Activated CD8-positive, alpha-beta memory T cell treated with anti-CD3 and anti-CD28 coated beads, Interleukin-2, amount 50 U/mL, for 4 hours (primary cell): ENCODE measurements around the gene ELAVL1.
"Not testable (repeated sequence)": the region's sequence is repeated elsewhere in the genome, so short reads cannot be mapped to it uniquely, and the experiment has no call there.

Experiments used
- DNase-seq: peaks from one replicate; pipeline ENCODE4 v3.0.0-alpha.2; 2020

Gene ELAVL1

DNA sequence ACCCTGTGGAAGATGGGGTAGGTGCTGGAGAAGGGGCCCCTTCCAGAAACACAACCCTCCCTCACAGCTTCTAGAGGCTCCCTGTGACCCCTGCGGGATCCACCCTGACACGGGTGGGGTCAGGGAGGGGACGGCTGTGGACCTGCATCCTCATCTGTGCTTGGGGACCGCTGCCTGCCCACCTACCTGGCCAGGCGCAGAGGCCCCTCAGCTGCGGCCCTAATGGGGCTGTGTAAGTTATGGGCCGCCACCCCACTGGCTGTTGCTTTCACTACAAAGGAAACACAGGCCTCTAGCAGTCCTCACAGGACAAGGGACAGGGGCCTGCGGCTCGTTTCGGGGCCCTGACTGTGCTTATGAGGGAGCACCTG, 72.5 kb downstream of the ELAVL1 start:
- no peak for DNase-seq

DNA sequence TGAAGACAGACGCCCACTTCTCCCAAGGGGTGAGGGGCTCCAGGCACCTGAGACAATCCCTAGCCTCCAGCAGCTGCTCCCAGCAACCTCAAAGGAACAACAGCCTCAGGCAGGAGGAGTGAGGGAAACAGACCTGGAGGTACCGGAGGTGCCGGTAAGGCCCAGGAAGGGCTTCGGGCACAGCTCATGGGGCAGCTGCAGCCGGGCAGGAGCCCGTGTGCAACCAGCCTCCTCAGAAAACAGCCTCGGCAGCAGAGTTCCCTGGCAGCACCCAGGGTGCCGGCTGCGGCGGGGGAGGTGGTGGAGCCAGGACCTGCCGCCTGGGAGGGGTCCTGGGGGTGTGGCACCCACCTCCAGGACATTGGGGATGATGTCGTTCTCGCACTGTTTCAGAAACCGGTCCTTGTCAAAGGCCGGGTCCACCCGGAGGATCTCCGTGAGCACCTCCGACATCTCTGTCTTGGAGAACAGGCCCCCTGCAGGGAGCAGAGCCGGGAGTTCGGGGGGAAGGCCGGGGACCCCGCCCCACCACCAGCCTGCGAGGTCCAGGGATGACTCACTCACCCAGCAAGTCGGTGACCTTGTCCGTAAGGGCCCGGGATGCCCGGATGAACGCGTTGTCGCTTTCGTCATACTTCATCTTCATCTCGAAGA, 73.0 kb downstream of the ELAVL1 start:
- DNase-seq: no peak

DNA sequence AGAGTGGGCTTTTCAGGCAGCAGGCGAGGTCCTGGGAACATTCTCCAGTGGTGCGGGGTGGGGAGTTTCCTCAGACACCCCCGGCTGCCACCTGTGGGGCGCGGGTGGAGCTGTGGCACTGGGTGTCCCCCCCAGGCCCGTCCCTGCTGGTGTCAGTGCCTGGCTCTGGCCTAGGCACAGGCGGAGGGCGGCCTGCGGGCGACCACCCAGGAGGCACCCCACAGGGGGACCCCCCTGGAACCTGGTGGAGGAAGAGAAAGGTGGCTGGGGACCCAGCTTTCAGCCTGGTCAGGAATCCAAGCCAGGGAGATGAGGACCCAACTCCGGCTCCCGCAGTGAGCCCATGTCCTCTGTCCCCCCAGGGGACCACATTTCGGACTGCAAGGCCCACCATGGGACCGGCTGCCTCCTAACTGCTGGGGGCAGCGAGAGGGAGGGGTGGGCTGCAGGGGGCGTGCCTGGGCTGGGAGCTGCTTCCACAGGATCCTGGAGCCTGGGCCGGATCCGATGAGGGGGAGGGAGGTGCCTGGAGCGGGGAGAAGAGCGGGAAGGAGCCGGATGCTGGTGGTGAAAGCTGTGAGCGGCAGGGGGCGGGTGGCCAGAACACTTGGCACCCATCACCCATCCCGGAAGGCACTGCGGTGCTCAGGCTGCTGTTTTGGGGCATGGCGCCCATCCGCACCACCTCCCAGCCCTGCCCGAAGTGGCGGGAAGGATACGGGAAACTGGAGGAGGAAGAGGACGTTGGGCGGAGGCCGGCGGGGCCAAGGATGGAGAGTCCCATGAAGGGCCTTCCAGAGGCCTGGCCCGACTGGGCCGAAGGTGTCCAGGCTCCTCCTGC, 74.0 kb downstream of the ELAVL1 start:
- DNase-seq: no peak

DNA sequence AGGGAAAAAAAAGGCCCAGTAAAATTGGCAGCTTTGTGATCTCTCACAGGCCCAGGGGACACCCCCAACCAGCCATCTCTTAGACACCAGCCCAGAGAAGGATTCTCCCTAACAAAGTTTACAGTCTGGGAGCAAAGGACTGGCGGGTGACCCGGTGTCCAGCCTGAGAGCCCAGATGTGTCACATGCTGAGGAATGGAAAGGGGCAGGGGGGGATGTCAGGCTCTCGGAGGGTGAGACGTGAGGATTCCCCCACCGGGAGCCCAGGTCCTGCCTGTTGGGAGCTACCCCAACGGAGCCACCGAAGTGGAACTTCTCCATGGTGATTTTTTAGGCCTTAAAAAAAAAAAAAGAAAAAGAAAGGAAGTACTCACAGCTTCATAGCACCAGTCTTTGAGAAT, 74.7 kb downstream of the ELAVL1 start:
- no peak for DNase-seq

DNA sequence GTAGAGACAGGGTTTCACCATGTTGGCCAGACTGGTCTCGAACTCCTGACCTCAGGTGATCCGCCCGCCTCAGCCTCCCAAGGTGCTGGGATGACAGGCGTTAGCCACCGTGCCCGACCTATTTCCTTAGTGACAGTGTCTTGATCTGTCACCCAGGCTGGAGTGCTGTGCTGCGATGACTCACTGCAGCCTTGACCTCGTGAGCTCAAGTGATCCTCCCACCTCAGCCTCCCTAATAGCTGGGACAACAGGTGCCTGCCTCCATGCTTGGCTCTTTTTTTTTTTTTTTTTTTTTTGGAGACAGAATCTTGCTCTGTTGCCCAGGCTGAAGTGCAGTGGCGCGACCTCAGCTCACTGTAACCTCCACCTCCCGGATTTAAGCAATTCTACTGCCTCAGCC, 75.4 kb downstream of the ELAVL1 start:
- DNase-seq: not testable (repeated sequence)

DNA sequence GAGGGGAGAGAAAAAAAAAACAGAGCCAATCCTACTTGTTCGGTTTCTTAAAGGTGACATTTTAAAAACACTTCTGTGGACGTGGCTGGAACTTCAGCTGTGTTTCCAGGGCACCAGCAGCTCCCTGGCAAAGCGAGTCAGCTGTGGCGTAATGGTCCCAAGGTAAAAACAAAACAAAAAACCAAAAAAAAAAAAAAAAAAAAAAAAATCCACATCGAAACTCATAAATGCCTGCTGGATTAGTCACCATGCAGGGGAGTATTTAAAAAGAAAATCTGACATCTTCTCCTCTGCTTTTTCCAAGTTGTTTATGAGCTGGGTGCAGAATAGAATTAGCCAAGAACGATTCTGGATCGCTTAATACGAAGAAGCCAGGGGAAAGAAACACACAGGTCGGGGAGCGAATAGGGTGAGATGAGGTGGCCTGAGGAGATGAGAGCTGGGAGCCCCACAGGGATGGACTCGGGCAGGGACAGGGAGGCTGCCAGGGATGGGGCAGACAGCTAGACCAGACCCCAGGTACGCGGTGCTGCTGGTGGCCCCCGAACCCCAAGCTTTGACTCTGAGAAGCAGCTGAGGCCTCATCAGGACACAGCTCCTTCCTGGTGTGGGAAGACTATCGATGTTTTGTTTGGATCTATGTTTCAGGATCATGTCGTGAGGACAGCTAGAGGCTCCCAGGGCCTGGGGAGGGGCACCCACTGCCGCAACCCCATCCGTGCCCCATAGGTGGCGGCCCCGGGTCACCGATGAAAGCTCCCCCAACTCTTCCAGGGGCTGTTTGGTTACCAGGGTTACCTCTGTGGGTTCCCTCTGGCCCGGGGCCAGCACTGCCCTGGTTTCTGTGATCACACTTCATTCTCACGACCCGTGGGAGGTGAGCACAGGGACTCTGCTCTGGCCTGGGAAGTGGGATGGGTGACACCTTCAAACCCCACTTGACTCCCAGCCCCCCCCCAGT, 76.4 kb downstream of the ELAVL1 start:
- peak; percentile 66 for DNase-seq

DNA sequence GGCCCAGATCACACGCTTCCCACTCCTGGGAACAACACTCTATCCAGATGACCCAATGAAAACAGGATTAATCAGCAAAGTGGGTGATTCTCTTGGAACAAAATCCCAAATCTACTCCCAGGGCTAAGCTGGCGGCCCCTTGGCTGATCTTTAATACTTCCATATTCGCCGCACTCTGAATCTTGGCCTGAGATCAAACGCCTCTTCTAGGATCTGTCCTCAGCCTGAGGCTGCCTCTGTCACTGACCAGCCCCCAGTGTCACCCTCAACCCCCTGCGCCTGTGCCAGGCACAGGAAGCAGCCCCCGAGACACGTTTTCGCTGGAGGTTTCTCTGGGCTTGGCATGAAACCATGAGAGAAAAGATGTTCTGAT, 77.1 kb downstream of the ELAVL1 start:
- no peak for DNase-seq

DNA sequence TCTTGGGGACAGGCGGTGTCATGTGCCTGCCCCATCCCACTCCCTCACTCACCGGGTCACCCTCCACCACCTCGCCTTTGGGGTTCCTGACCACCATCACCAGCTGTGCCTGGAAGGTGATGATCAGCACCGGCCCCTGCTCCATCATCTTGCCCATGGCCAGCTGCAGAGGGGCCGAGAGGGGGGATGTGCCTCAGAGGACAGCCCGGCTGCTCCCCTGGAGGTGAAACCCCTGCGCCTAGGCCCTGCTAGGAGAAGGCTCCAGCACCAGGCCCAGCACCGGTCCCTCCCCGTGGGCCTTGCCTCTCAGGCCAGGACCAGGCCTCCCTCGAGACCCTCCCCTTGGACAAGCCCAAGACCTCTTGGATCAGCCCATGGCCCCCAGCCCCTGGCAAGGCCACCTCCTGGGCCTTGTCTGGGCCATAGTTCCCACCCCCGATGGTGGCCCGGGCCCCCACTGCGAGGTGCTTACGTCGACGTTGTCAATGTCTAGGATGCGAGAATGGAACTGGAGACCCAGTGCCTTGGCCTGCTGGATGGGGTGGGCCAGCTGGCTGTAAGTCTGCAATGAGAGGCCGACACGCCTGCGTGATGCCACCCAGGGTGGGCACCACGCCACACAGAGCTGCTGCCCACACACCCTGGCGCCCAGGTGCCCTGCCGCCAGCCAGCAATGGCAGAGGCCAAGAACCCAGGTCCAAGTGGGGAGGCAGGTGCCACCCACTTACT, 77.7 kb downstream of the ELAVL1 start:
- DNase-seq: no peak

DNA sequence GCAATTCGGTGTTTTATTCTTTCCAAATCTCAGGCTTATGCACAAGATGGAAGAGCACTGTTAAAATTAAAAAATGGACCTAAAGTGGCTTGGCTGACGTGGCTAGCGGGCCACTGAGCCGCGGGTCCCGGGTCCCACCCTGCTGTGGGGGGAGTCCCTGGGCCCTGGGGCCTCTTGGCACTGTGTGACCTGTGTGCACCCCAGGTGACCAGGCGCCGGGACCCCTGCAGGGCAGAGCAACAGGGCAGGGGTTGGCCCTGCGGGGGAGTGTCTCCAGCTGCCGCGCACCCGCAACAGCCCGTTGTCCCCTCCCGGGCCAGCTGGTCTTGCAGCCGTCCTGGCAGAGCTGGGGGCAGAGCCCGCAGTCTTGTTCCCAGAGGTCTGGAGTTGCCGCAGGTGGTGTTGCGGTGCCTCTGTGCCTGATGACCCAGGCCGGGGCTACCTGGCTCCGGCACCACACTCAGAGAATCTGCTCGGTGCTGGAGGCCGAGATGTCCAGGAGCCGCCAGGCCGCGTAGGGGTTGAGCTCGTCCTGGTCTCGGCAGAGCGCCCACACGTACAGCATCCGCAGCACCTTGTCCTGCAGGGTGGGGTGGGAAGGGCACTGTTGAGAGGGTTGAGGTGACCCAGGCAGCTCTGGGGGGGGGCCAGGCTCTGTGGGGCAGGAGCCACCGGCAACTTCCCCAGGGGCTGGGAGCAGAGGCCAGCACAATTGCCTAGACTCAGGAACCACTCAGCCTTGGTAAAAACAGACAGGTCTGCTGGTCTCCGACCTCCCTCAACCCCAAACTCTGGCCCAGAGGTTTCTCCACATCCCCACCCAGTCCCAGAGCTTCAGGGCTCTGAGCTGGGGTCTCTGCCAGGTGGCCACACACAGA, 78.5 kb downstream of the ELAVL1 start:
- no peak for DNase-seq

DNA sequence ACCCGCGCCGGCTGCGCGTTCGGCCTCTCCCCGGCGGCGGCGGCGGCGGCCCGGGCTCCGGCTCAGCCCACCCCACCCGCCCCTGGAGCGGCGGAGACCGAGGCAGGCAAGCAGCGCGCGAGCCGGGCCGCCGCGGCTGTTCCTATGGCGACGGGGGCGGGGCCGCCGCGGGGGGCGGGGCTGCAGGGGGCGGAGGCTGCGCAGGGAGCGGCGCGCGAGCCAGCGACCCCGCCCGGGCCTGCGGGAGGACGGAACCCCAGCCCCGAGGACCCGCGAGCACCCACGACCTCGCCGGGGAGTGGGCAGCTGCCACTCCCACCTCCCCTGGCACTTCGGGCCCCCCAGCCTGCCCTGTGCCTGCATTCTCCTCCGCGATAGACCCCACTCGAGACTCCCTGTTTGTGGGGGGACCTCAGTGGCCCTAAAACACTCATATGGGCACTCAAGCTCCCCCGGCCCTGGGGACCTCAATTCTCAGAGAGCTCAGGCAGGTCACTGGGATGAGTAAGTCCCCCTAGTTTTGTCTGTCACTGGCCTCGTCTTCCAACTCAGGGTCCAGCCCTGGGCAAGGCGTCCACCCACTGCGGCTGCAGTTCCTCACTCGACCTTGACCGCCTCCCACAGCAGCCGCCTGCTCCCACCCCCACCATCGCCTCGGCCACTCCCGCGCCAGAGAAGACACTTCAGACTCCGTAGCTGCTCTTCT, 79.3 kb downstream of the ELAVL1 start, which contains the start of gene CTXN1:
CTXN1 (minus strand) TSS at position 115 of the 706 bp plus-strand sequence. CDS start 597 bp downstream, outside the sequence.
- peak; percentile 81 for DNase-seq

DNA sequence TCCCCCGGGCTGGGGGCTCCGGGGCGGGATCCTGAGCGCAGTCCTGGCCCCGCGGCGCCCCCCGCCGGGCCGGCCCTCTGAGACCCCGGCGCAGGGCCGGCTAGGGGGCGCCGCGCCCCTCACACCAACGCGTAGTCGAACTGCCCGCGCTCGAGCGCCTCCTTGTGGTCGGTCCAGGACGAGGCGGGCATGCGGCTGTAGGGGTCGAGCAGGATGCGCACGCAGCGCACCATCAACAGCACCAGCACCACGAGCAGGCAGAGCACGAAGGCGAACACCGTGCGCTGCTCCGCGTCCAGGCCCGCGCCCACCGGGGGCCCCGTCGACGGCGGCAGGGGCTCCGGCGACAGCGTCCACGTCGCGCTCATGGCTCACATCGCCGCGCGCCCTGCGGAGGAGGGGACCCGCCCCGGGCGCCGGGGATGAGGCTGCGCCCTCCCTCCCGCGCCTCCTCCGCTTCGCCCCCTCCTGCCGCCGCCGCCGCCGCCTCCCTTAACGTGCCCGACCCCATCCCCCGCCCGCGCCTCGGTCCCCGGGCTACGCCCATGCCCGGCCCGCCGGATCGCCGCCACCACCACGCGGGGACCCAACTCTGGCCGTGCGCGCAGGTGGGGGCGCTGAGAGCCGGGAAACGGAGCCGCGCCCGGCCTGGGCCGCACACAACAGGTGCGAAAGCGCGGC, 80.1 kb downstream of the ELAVL1 start:
- DNase-seq: peak; percentile 79

DNA sequence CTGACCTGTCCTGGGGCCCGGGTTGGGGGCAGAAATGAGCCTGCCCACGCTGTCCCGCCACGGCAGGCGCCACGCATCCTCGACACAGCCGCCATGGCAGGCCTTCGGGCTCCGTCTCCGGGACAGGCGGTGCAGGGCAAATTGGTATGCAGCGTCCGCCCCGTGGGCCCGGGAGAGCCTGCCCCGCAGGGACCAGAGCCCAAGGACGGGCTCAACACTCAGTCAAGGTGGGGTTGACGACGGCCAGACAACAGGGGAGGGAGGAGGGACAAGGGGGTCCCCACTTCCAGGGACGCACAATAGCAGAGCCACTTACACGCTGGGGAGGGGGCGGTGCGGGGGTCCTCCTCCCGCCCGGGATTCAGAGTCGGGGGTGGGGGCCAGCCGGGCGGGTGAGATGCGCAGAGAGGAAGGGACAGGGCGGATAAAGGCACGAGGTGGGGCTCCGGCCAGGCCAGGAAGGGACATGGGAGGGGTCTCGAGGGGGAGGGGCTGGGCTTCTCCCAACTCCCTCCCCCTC, 80.7 kb downstream of the ELAVL1 start:
- DNase-seq: no peak

DNA sequence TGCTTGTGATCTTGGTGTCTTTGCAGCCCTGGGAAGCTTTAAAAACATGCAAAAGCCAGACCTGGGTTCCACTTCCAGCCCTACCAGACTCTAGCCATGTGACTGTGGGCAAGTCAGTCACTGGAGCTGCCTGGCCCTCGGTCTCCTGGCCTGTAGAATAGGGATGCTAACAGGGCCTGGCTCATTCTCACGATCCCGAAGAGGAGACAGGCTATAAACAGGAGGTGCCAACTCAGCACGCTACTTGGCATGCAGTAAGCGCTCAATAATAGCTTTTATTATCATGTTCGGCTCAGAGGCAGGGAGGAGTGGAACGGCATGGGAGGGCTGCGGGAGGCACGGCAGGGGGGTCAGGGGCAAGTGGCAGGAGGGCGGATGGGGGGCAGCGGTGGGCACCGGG, 81.2 kb downstream of the ELAVL1 start:
- no peak for DNase-seq

DNA sequence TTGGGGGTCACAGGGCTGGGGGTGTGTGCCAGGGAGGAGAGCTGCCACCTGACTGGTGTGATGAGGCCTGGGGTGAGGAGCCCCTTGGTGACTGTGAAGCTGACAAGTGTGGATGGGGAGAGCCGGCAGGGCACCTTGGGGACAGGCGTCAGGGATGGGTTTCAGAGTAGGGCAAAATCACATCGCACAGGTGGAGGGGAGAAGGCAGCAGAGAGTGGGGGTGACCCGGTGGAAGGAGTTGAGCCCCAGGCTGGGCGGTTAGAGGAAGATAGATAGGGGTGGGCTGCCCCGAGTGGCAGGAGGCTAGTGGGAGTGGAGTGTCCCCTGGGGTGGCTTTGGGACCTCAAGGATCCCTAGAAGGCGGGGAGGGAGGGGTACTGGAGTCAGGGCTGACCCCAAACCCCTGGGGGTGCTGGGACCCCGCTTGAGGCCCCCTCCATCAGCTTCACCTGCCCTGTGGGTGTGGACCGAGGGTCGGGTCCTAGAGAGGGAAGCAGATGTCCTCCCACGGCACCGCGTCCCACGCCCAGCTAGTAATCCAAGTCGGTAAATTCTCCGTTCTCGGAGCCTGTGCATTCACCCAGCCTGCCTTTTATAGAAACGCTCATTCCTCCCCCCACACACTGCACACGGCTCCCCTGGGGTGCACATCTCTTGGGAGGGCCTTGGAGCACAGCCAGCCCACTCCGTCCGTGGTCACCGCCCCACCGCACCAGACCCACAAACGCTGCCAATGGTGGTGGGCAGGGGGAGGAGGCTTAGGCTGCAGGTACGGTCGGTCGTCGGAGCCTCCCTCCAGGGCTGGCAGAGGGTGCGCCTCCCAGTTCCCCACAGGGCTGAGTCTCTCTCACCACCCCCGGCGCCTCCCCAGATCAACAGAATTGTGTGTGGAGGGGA, 81.9 kb downstream of the ELAVL1 start:
- no peak for DNase-seq

DNA sequence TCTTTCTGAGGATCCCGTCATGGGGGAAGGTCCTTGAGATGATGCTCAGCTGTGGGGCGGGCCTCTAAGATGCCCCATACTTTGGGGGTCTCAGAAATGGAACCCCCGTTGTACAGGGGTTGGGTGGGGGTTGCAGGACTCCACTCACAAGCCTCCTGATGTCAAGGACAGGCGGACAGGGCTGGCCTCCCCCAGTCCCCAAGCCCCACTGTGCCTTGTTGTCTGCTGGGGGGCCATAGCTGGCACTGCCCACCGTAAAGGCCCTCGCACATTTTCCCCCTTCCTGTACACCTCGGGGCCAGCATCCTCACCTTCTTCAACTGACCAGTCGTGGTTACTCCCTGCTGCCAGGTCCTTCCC, 82.6 kb downstream of the ELAVL1 start:
- DNase-seq: no peak

DNA sequence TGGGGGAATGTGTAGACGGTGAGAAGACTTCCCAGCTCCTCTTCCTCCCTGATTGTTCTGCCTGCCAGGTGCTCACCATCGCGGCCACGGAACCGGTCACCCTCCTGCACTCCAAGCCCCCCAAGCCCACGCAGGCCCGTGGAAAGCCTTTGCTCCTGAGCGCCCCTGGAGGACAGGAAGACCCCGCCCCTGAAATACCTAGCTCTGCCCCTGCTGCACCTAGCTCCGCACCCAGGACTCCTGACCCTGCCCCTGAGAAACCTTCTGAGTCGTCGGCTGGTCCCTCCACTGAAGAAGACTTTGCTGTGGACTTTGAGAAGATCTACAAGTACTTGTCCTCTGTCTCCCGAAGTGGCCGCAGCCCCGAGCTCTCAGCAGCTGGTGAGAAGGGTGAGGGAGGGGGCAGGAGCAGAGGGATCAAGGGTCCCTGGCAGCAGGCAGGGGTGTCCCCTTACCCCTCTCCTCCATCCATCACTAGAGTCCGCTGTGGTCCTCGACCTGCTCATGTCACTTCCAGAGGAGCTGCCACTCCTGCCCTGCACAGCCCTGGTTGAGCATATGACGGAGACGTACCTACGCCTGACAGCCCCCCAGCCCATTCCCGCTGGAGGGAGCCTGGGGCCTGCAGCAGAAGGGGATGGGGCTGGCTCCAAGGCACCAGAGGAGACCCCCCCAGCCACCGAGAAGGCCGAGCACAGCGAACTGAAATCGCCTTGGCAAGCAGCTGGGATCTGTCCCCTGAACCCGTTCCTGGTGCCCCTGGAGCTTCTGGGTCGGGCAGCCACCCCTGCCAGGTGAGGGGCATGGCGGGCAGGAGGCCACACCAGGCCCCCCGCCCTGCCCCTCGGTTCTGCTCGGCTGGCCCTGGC, 83.2 kb downstream of the ELAVL1 start:
- no peak for DNase-seq

DNA sequence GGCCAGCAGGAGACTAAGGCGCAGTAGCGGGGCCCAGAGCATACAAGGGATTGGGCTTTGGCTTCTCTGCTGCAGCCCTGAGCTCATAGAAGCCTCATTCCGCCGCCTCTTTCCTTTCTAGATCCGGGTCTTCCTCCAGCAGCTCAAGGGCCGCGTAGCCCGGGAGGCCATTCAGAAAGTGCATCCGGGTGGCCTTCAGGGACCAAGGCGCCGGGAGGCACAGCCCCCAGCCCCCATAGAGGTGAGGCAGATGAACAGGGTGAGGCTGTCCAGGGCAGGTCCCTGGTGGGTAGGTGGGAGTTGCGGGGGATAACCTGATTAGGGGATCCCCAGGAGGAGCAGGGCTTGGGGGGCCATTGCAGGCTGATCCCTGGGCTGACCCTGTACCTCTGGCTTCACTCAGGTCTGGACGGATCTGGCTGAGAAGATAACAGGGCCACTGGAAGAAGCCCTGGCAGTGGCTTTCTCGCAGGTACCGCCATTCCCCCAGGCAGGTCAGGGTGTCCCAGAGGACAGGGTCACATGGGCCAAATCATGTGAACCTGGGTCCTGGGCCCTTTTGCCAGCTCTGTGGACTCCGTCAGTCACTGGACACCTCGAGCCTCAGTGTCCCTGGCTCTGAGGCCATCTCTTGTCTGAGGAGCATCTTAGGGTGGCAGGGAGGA, 84.0 kb downstream of the ELAVL1 start:
- no peak for DNase-seq
